LNCaP clone FGC (cell line): Measurements from ENCODE around the gene SLCO2B1.

Experiments
- DNase-seq: peaks from one replicate; pipeline ENCODE4 v3.0.0-alpha.2; 2011; ENCODE audit warnings: low read depth
- H3K4me3 ChIP-seq: 2 replicates; pipeline ENCODE4 v1.5.1; 2011; ENCODE audit warnings: mild to moderate bottlenecking, low read depth, low read length, control low read depth
- TF ChIP-seq, protein P1 (sequence below): IDR thresholded peaks from 2 replicates; pipeline ENCODE4 v1.5.1; 2012; ENCODE audit warnings: mild to moderate bottlenecking; ENCODE audit not compliant: control insufficient read depth, insufficient read depth; ENCODE audit errors: extremely low read depth

SLCO2B1 gene

DNA sequence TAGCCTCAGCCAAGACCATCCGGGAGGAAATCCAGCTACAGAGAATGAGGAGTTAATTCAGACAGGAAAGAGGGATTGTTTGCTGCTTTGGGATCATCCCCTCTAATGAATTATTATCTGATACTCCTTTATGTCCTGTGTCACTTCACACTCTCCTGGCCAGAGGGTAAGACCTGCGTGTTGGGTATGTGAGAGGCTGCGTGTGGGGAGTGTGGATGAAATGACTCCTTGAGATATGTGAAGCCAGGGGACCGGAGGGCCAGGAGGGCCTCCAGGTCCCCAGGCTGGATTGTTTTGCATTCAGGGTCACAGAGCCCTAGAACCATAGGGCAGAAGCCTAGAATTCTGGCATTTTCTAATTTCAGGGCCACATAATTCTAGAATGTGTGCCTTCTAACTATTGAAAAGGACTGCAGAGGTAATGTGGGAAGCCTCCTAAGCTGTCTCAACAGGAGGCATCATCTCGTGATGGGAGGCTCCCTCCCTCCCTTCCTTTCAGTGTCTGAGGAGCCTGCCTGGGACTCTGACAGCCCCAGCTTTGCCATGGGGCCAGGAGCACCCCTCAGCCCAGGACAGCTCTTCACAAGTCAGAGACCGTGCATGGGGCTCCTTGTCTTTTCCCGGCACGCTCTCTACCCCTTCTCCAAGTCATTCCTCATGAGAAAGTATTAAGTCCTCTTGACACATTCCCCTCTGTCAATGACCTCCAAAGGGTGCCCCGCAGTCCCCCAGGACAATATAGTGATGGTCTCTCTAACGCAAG, 93.3 kb downstream of the SLCO2B1 start:
- TF ChIP-seq, protein P1, sequence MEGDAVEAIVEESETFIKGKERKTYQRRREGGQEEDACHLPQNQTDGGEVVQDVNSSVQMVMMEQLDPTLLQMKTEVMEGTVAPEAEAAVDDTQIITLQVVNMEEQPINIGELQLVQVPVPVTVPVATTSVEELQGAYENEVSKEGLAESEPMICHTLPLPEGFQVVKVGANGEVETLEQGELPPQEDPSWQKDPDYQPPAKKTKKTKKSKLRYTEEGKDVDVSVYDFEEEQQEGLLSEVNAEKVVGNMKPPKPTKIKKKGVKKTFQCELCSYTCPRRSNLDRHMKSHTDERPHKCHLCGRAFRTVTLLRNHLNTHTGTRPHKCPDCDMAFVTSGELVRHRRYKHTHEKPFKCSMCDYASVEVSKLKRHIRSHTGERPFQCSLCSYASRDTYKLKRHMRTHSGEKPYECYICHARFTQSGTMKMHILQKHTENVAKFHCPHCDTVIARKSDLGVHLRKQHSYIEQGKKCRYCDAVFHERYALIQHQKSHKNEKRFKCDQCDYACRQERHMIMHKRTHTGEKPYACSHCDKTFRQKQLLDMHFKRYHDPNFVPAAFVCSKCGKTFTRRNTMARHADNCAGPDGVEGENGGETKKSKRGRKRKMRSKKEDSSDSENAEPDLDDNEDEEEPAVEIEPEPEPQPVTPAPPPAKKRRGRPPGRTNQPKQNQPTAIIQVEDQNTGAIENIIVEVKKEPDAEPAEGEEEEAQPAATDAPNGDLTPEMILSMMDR = no peak
- DNase-seq = no peak
- no peak overlapping the region for H3K4me3 ChIP-seq

DNA sequence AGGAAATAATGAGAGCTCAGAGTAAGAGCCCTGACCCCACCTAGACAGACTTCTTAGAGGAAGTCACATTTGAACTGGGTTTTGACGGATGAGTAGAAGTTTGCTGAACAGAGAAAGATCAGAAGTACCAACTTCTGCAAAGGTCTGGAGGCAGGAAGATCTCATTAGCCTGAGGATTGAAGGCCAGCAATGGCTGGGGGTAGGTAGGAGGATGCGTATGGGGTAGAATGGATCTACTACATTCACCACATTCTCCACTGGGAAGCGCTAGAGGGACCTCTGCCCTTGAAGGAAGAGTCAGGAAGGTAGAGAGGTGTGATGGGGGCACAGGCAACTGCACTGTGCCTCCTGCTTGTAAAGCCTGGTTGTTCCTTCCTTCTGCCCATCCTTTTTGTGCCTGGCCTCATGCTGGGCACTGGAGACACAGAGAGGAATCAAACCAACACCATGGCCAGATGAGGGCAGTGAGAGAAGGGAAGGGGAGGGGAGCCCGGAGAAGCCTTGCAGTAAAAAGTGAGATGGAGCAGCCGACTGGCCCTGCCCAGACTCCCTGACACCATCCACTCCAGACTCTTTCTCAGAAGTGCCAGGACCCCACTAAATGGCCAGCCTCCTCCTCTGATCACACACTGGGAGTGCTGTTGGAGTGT, 94.6 kb downstream of the SLCO2B1 start:
- DNase-seq = no peak
- H3K4me3 ChIP-seq = no peak overlapping the region
- TF ChIP-seq, protein P1 = no peak

- TF ChIP-seq, protein P1 = no peak
- no peak overlapping the region for H3K4me3 ChIP-seq
- no peak for DNase-seq
Observed at GRCh38 chr11:75246006-75246670, 95.2 kb downstream of the SLCO2B1 start.

DNA sequence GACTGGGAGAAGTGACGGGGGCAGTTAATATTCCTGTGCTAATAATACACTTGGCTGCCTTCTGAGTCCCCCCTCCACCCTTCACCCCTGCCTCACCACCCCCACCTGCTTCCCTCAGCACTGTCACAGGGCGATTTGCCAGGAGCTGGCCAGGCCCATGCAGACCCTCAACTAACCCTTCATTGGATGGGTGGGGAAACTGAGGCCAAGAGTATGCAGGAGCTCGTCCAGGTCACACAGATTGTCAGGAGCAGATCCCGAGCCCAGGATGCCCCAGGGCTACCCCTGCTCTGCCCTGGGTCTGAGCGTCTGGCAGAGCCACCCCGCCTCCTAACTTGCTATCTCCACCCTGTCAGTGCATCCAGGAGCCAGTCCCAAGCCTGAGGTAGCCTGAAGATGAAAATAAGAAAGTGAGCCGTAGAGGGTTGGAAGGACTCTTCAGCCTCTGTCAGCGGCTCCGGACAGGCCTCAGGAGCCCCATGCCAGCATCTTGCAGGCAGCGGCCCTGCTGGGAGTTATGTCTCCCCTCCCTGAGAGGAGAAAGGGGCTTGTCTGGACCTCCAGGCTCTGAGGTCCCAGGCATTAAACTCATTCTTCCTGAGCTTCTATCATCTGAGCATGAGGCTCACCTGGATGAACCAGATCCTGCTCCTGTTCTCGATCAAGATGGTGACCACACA, 95.9 kb downstream of the SLCO2B1 start:
- TF ChIP-seq, protein P1 = no peak
- H3K4me3 ChIP-seq = no peak overlapping the region
- no peak for DNase-seq

DNA sequence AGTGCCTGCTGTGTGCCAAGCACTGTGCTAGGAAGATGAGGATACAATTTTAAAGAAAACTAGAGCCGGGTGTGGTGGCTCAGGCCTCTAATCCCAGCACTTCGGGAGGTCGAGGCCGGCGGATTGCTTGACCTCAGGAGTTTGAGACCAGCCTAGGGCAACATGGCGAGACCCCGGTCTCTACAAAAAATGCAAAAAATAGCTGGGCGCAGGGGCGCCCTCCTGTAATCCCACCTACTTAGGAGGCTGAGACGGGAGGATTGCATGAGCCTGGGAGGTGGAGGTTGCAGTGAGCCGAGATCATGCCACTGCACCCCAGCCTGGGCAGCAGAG, 98.0 kb downstream of the SLCO2B1 start:
- no peak for DNase-seq
- H3K4me3 ChIP-seq = no peak overlapping the region
- TF ChIP-seq, protein P1 = no peak

DNA sequence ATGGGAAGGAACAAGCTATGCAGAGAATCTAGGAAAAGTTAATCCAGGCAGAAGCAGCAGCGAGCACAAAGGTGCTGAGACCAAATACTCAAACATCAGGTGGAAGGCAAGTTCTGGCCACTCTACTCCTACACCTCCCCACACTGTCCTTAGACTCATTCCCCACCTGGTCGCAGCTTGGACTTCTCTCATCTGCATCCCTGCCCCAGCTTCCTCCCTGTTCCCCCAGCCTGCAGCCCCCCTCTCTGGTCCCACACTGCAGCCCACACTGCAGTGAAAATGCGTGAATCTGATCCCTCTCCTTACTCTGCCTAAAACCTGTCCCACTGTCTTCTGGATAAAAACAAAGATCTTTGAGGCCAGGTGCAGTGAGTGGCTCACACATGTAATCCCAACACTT, 98.8 kb downstream of the SLCO2B1 start:
- no peak overlapping the region for H3K4me3 ChIP-seq
- DNase-seq = no peak
- TF ChIP-seq, protein P1 = no peak
